Spleen (tissue), 13 donors: ENCODE results near the gene OR5AP2. TPM values are rescaled to one million over a fixed set of nuclear protein-coding genes. Genes with fewer than 3 reads are reported as not detected.
"Not testable (repeated sequence)": the region's sequence is repeated elsewhere in the genome, so short reads cannot be mapped to it uniquely, and the experiment has no call there.

Experiments
- DNase-seq: peaks from one replicate; pipeline ENCODE4 v3.0.0-alpha.2; 2020
- H3K27ac ChIP-seq, 8 donors: fragments of 200-600 bp; sonication (generic) in 7 of 8; 1 replicate in 4 of 8; 2 replicates in 4 of 8; pipeline versions ENCODE4 v1.5.0 to v1.8.0; 2016 to 2021; ENCODE audit warnings: inconsistent platforms in 4 of 8, mild to moderate bottlenecking in 4 of 8, moderate library complexity in 1 of 8
- H3K27me3 ChIP-seq, 7 donors: fragments of 200-600 bp; sonication (generic) in 6 of 7; replicated peaks in 1 of 7; 1 replicate in 4 of 7; 2 replicates in 3 of 7; pipeline versions ENCODE4 v1.5.0 to v1.8.0; 2016 to 2021; ENCODE audit warnings: inconsistent platforms in 3 of 7, mild to moderate bottlenecking in 1 of 7
- H3K36me3 ChIP-seq, 6 donors: fragments of 200-600 bp; sonication (generic) in 5 of 6; 1 replicate in 4 of 6; 2 replicates in 2 of 6; pipeline versions ENCODE4 v1.5.0 to v1.8.0; 2016 to 2021; ENCODE audit warnings: inconsistent platforms in 2 of 6
- H3K4me1 ChIP-seq, 6 donors: fragments of 200-600 bp; sonication (generic) in 5 of 6; 1 replicate in 3 of 6; 2 replicates in 3 of 6; pipeline versions ENCODE4 v1.5.0 to v1.8.0; 2016 to 2021; ENCODE audit warnings: inconsistent platforms in 3 of 6
- H3K4me3 ChIP-seq, 8 donors: fragments of 200-600 bp; sonication (generic) in 7 of 8; 1 replicate in 4 of 8; 2 replicates in 4 of 8; pipeline versions ENCODE4 v1.5.0 to v1.8.0; 2016 to 2021; ENCODE audit warnings: inconsistent platforms in 4 of 8, mild to moderate bottlenecking in 4 of 8, moderate library complexity in 2 of 8
- H3K9me3 ChIP-seq, 8 donors: fragments of 200-600 bp; sonication (generic) in 7 of 8; 1 replicate in 4 of 8; 2 replicates in 4 of 8; pipeline versions ENCODE4 v1.5.0 to v1.8.0; 2016 to 2021; ENCODE audit warnings: inconsistent platforms in 4 of 8
- POLR2A ChIP-seq, 3 donors: fragments of 450-650 bp; IDR thresholded peaks; one replicate each; pipeline ENCODE4 v1.5.1; 2017; ENCODE audit warnings: antibody characterized with exemption in 3 of 3, mild to moderate bottlenecking in 1 of 3
- POLR2AphosphoS5 ChIP-seq, 3 donors: sonication (generic); formaldehyde crosslinking; IDR thresholded peaks; one replicate each; pipeline ENCODE4 v1.5.1; 2017; ENCODE audit warnings: antibody characterized with exemption in 3 of 3
- WGBS, 5 donors: extraction: QIAGEN DNeasy Blood & Tissue Kit in 3 of 5; methylation state at CpG; one replicate each; pipeline versions ENCODE4 v1.1.5 to v1.1.7; 2013 to 2018; 5-methylcytosine and 5-hydroxymethylcytosine counted together
- intact Hi-C: fragments of 100-400 bp; cut with DNase I; formaldehyde crosslinking; loops from one replicate; pipeline ENCODE4 v1.15.0; 2023; ENCODE audit warnings: low total_unique reads
- long read RNA-seq, 2 donors: transcript quantifications; one replicate each; lab custom pipeline, GENCODE V29; 2026
- polyA plus RNA-seq, 3 donors: library from polyadenylated mRNA; stranded (reverse); fragments of 200-250 nt; gene quantifications; one replicate each; pipeline ENCODE4 v1.2.1, GENCODE V29; 2013
- total RNA-seq, 7 donors: library from RNA; depleted of rRNA in 3 of 7; stranded (reverse); fragments of >200 nt in 3 of 7; fragmentation: NEBNext Ultra II Directional in 4 of 7; extraction: Animal tissue kit (Norgen Biotek cat#: 25700) in 4 of 7; gene quantifications; one replicate each; pipeline versions ENCODE4 v1.1.0 to v1.2.1, GENCODE V29; 2016 to 2021
- TF ChIP-seq, protein P1 (sequence below), 11 experiments: fragments of 200-600 bp in 7 of 11; fragments of 450-650 bp in 4 of 11; sonication (generic) in 4 of 11; IDR thresholded peaks in 8 of 11; conservative IDR thresholded peaks in 3 of 11; 1 replicate in 7 of 11; 2 replicates in 4 of 11; pipeline versions ENCODE4 v1.4.0 to v1.8.0; 2016 to 2021; ENCODE audit warnings: antibody characterized with exemption in 11 of 11, inconsistent platforms in 4 of 11, mild to moderate bottlenecking in 1 of 11
- donor health status: healthy with polysubstance abuse.
- donor health status: DM: no; HTN: no; CAD: no; lungs with moderate emphysema.
- donor health status: DM: no; HTN: no; CAD: no.
- donor health status: Bipolar disorder and iron deficiency.
- donor health status: healthy.
- donor health status: DM: no; HTN: no; CAD: no.
- donor health status: DM: yes; HTN: yes; CAD: no.

Gene OR5AP2
- total RNA-seq (not detected), polyA plus RNA-seq (not detected)
- long read RNA-seq, donor 1, result 0 reads
- long read RNA-seq, donor 2, result 0 reads

DNA sequence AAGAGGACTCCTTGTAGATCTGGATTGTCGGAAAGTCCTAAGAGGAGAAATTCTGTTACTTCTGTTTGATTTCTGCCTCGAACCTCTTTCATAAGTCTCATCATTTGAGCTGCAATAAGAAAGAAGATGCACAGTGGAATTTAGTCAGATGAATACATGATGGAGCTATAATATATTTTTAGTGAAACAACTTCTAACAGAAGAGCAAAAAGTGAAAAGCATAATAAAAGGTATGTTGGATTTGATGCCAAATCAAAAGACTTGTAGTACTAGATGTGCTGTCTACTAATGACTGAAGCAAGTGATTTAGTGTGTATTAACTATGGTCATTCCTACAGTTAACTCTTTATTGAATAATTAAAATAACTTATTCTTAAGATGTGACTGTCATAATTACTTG, at the start of gene OR5AP2:
Gene OR5AP2 (minus strand): TSS at position 101 of the 400 bp plus-strand sequence. CDS start 0 bp downstream, at position 101.
- WGBS, 5 donors, result 71 to 90% (median 76%) methylated on average over 2 of the region's 2 CpGs
- Histone ChIP-seq H3K9me3 (peaks cover 0 to 10% (median 0%) of the 10 kb centered on the region in 8 donors), H3K27ac (no peak within 1 kb of the TSS), H3K4me1 (no peaks in the 10 kb centered on the region), H3K27me3 (no peaks in the 10 kb centered on the region), H3K36me3 (no peaks in the 10 kb centered on the region), H3K4me3 (no peak within 1 kb of the TSS)
- no peak for DNase-seq
- intact Hi-C loops, result no loop called here
- TF ChIP-seq, protein P1, sequence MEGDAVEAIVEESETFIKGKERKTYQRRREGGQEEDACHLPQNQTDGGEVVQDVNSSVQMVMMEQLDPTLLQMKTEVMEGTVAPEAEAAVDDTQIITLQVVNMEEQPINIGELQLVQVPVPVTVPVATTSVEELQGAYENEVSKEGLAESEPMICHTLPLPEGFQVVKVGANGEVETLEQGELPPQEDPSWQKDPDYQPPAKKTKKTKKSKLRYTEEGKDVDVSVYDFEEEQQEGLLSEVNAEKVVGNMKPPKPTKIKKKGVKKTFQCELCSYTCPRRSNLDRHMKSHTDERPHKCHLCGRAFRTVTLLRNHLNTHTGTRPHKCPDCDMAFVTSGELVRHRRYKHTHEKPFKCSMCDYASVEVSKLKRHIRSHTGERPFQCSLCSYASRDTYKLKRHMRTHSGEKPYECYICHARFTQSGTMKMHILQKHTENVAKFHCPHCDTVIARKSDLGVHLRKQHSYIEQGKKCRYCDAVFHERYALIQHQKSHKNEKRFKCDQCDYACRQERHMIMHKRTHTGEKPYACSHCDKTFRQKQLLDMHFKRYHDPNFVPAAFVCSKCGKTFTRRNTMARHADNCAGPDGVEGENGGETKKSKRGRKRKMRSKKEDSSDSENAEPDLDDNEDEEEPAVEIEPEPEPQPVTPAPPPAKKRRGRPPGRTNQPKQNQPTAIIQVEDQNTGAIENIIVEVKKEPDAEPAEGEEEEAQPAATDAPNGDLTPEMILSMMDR (IDR thresholded peaks at IDR 0.05 in 8 of 11, conservative IDR thresholded peaks at IDR 0.05 in 3 of 11), result no peak
- no peak for TF ChIP-seq POLR2A (IDR thresholded peaks at IDR 0.05)
- TF ChIP-seq POLR2AphosphoS5 (IDR thresholded peaks at IDR 0.05), result no peak

DNA sequence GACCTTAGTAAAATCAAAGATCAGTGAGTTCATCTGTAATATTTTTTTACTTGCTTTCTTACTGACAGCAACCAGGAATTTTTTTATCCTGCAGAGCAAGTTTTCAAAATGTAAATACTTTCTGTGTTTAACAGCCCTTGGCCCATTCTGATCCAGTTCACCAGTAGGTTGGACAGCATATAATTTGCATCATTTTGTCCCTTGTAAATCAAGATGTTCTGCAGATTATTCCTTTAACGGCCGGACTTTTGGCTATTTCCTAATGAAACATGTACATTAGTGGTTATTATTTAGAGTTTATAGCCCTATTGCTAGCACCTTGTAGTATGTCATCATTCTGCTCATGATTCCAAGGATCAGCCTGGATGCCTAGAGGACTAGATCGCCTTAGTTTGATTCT, 48.9 kb upstream of the OR5AP2 start:
- H3K4me3 ChIP-seq, H3K9me3 ChIP-seq, intact Hi-C loops, DNase-seq, H3K27me3 ChIP-seq, H3K36me3 ChIP-seq, H3K4me1 ChIP-seq, H3K27ac ChIP-seq: not testable (repeated sequence)
- 88 to 95% (median 90%) methylated on average over 3 of the region's 3 CpGs for WGBS, 5 donors

DNA sequence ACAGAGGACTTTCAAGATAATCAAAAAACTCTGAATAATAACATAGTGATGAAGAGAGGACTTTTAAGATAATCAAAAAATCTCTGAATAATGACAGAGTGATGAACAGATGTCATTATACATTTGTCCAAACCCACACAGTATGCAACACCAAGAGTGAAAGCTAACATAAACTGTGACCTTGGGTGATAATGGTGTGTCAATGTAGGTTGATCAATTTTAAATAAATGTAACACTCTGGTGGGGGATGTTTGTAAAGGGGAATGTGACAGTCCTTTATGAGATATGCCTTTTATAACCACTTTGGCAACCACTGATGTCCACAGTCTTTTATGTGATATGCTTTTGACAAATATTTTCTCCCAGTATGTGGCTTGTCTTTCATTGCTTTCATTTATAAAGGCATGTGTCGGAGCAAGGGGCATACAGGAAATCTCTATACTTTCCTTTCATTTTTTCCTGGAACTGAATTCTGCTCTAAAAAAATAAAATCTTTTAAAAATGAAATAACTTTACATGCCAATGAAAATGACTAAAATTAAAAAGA, 46.4 kb upstream of the OR5AP2 start:
- H3K4me3 ChIP-seq, result no peak overlapping the region
- TF ChIP-seq POLR2A (IDR thresholded peaks at IDR 0.05) (no peak), POLR2AphosphoS5 (IDR thresholded peaks at IDR 0.05) (no peak)
- TF ChIP-seq, protein P1 (IDR thresholded peaks at IDR 0.05 in 8 of 11, conservative IDR thresholded peaks at IDR 0.05 in 3 of 11), result no peak
- H3K4me1 ChIP-seq, result no peaks in the 10 kb centered on the region
- no peak for DNase-seq
- no peak overlapping the region for H3K27ac ChIP-seq
- no peaks in the 10 kb centered on the region for H3K27me3 ChIP-seq
- peaks cover 0 to 8% (median 0%) of the 10 kb centered on the region in 8 donors for H3K9me3 ChIP-seq
- intact Hi-C loops, result no loop called here
- no peaks in the 10 kb centered on the region for H3K36me3 ChIP-seq
- WGBS, 5 donors, result 53 to 67% (median 60%) methylated on average over 1 of the region's 1 CpG

- TF ChIP-seq, protein P1 (IDR thresholded peaks at IDR 0.05 in 8 of 11, conservative IDR thresholded peaks at IDR 0.05 in 3 of 11), result no peak
- TF ChIP-seq POLR2A (IDR thresholded peaks at IDR 0.05) (no peak), POLR2AphosphoS5 (IDR thresholded peaks at IDR 0.05) (no peak)
- Histone ChIP-seq H3K36me3 (no peaks in the 10 kb centered on the region), H3K4me3 (no peak overlapping the region), H3K27ac (no peak overlapping the region), H3K4me1 (no peaks in the 10 kb centered on the region), H3K9me3 (peaks cover 0 to 5% (median 0%) of the 10 kb centered on the region in 8 donors), H3K27me3 (no peaks in the 10 kb centered on the region)
- WGBS, 5 donors, result 80 to 91% (median 83%) methylated on average over 2 of the region's 2 CpGs
- no peak for DNase-seq
- intact Hi-C loops, result no loop called here
These were observed 28.7 kb upstream of the OR5AP2 start for GRCh38 chr11:56670984-56671383.
